GM18526 (cell line): Measurements from ENCODE around the gene SLK.

Experiments
- POLR2A ChIP-seq: IDR thresholded peaks from 3 replicates; pipeline ENCODE4 v1.6.1; 2011; ENCODE audit not compliant: insufficient read length; ENCODE audit errors: extremely low read depth

The SLK gene

GRCh38 chr10:104033401-104033930 is 66.5 kb downstream of the SLK start:
- TF ChIP-seq POLR2A = no peak

GRCh38 chr10:104033966-104034365 is 67.0 kb downstream of the SLK start:
- no peak for TF ChIP-seq POLR2A

GRCh38 chr10:104034401-104035193 is 67.7 kb downstream of the SLK start:
- TF ChIP-seq POLR2A = no peak

- no peak for TF ChIP-seq POLR2A
These were observed 68.5 kb downstream of the SLK start for GRCh38 chr10:104035194-104036068.

- TF ChIP-seq POLR2A = no peak
These were observed 69.1 kb downstream of the SLK start for GRCh38 chr10:104036069-104036384.

GRCh38 chr10:104036518-104037260 is 69.7 kb downstream of the SLK start:
- TF ChIP-seq POLR2A = no peak

- no peak for TF ChIP-seq POLR2A
These were observed 70.5 kb downstream of the SLK start for GRCh38 chr10:104037261-104037951.

- TF ChIP-seq POLR2A = no peak
These were observed 71.6 kb downstream of the SLK start for GRCh38 chr10:104038537-104038936.

- no peak for TF ChIP-seq POLR2A
These were observed 72.2 kb downstream of the SLK start for GRCh38 chr10:104038958-104039752.

GRCh38 chr10:104040382-104040781 is 73.4 kb downstream of the SLK start:
- TF ChIP-seq POLR2A = no peak

- no peak for TF ChIP-seq POLR2A
These were observed 74.2 kb downstream of the SLK start for GRCh38 chr10:104040862-104041789.

GRCh38 chr10:104041891-104042535 is 75.1 kb downstream of the SLK start:
- TF ChIP-seq POLR2A = no peak
